Epidermal melanocyte (primary cell): ENCODE results near the gene DOCK10.

Experiments used
- DNase-seq: peaks from one replicate; pipeline ENCODE4 v3.0.0; 2011; ENCODE audit warnings: low spot score; ENCODE audit not compliant: insufficient read length

Gene DOCK10

DNA sequence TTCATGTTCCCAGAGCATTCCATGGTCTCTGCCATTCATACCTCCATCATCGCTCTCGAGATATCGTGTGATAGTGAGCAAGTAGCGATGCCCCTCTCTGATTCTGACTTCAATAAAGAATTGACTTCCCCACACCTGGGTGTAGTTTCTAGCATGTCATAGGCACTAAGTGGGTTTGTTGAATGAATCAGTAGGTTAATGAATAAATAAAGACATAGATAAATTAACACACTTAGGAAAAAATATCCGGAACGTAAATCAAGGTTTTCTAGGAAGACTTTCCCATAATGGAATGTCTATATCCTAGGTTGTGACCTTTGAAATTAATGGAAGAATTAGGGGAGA, 159.1 kb downstream of the DOCK10 start:
- DNase-seq, result no peak

GRCh38 chr2:224882291-224883171, 159.7 kb downstream of the DOCK10 start:
- DNase-seq, result no peak

DNA sequence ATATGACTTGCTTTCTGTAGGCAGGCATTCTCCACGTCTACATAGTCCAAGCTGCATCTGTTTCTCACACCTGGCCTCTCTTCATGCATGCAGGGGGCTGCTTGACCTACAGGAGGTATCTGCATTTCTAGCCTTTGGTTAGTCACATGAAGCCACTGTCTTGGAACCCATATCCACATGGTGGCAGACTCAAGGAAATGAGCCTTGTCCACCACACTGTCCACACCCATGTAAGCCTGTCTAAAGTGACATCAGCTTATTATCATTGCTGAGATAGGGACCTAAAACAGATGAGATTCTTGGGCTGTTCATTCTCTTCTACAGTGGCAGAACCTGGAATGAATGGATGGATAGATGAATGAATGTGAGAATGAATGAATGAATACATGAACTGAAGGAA, 160.4 kb downstream of the DOCK10 start:
- no peak for DNase-seq

- DNase-seq, result no peak
Measured at GRCh38 chr2:224876522-224876921, 165.7 kb downstream of the DOCK10 start.

DNA sequence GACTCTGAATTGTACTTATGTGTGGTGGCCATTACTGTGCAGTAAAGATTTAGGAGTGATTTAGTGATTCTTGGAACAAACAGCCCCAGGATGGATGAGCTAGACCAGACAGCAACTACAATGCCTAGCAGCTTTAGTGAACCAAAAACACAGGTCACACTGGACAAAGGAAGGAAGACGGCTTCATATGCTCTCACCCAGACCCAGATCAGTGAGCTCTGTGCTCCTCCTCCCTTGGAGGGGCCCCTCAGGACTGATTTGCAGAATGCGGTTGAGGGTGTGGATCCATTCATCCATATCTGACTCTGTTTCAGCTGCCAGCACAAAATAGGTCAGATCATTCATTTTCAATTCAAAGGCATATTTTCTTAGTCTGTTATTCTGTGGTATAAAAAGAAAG, 166.4 kb downstream of the DOCK10 start:
- DNase-seq, result no peak

GRCh38 chr2:224875153-224875552, 167.1 kb downstream of the DOCK10 start:
- no peak for DNase-seq

GRCh38 chr2:224871813-224872212, 170.5 kb downstream of the DOCK10 start:
- no peak for DNase-seq

DNA sequence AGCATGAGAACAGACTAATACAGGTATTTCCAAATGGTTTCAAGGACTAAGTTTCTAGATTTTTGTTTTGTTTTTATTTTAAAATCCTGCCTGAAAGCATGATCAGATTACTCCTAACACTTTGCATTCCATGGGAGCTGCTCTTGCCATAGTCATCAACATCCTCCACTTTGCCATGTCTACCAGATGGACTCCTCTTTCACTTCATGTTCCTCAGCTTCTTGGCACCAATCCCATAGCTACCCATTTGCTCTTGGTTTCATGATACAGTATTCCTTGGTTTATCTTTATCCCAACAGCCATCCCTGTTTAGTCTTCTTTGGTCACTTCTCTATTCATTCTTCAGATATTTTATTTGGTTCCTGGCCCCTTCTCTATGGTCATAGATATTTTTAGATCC, 171.9 kb downstream of the DOCK10 start:
- no peak for DNase-seq

- DNase-seq, result peak; percentile 60
Measured at GRCh38 chr2:224869601-224870233, 172.6 kb downstream of the DOCK10 start.

- no peak for DNase-seq
Measured at GRCh38 chr2:224865016-224865415, 177.3 kb downstream of the DOCK10 start.

DNA sequence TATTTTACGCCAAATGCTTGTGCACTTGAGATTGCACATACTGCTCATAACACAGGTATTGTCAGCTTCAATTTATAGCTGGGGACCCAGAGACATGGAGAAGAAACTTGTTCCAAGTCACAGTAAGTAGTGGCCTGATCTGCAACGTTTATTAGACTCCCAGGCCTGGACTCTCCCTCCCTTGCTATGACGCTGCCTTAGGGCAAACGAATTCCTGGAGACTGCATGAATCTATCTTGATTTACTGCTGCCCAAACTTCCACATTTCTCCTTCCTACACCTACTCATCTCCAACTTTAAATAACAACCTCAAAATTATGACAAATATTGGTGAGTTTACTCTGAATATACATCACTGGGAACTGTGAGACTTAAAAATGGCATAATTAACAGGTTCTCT, 181.0 kb downstream of the DOCK10 start:
- DNase-seq, result no peak

DNA sequence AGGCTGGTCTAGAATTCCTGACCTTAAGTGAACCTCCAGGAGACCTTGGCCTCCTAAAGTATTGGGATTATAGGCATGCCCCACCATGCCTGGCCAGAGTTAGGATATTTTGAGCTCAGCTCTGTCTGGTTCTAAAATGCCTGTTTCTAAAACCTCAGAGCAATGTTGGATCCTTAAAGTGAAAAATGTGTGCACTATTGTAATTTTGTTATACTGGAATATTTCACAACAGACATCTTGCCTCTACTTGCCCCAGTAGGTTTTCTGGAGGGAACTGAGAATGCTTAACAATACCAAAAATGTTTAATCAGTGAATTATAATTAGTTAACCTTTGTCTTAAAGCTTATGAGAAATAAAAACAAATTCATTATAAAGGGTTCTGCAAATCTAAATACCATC, 181.5 kb downstream of the DOCK10 start:
- DNase-seq, result no peak

DNA sequence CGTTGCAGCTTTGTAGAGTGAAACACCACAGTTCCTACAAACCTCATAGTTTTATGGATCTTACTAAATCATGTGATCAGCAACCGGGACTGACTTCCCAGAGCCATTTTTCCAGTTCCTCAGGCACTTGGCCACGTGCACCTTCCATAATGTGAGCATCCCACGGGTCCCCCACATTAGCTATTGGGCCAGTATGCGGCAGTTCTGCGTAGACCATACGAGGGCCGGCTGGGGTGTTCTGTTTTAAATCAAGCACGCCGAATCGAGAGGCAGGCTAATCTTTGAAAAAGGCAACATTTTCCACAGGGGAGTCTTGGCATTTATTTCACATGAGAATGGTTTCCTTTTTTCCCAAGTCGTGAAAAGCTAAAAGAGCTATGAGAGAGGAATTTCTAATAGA, 190.5 kb downstream of the DOCK10 start:
- no peak for DNase-seq

GRCh38 chr2:224850081-224850480, 192.2 kb downstream of the DOCK10 start:
- DNase-seq, result no peak

DNA sequence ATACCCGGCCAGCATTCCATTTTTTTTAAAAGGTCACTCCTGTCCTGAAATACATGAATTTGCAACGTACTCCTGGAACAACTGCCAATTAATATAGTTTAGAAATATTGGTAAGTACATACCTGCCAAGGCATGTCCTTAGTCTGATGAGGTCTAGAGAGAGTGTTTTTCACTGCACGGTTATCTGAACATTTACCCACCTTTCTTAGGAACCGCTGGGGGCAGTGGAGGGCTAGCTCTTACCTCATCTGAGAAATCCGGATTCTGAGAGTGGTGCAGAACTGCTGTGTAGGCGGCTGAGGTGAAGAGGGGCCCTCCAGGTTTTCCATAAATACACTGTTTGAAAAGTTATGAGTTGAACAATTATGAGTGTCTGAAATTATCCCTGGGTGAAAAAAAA, 193.0 kb downstream of the DOCK10 start:
- DNase-seq, result no peak

- DNase-seq, result no peak
Measured at GRCh38 chr2:224847961-224848850, 194.1 kb downstream of the DOCK10 start.

GRCh38 chr2:224847381-224847780, 194.9 kb downstream of the DOCK10 start:
- no peak for DNase-seq

GRCh38 chr2:224846686-224847085, 195.6 kb downstream of the DOCK10 start:
- DNase-seq, result no peak

DNA sequence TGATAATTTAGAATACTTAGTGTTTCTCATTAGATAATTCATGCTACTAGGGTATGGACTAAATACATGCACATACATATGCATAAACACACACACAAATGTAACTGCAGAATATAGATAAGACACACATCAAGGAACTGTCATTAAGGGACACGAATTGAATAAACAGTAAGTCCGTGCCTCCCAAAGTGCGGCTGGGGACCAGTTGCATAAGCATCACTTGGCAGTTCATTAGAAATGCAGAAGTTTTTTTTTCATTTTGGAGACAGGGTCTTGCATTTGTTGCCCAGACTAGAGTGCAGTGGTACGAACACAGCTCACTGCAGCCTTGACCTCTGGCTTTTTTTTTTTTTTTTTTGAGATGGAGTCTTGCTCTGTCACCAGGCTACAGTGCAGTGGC, 196.1 kb downstream of the DOCK10 start:
- no peak for DNase-seq

DNA sequence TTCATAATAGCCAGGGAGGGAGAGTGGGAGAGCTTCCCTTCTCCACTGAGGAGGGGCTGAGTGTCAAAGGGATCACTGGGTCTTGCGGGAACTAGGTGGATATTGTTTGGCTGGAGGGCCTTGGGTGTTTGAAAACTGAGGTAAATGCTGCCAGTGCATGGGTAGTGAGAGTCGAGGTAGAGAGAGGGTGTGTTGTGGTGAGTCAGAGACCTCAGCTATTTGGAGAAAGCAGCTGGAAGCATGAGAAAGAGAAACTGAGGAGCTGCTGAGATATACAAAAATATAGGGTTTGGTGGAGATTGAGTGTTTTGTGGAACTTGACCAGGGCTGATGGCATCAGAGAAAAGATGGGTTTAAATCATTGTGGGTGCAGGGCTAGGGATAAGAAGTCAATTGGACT, 199.1 kb downstream of the DOCK10 start:
- DNase-seq, result no peak

DNA sequence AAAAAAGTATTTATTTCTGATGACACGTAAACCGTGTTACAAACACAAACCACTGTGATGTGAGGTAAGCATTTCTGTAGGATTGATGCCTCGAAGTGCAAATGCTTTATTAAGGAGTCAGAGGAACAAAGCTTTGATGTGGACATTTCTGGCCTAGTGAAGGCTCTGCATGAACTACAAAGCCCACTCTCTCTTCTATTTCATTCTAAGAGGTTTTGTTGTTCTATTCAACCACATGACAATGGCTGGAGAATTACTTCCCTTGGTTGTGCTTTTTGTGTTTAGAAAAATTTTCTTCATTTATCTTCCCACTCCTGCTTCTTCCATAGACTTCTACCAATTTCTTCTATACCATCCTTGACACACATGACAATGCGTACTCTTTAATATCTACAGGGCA, 200.4 kb downstream of the DOCK10 start:
- no peak for DNase-seq

- DNase-seq, result no peak
Measured at GRCh38 chr2:224838335-224838734, 203.9 kb downstream of the DOCK10 start.
